Sciatic nerve (tissue), 2 donors: Measurements from ENCODE around the gene CAV1. TPM values are rescaled to one million over a fixed set of nuclear protein-coding genes. Genes with fewer than 3 reads are reported as not detected.
"Not testable (repeated sequence)": the region's sequence is repeated elsewhere in the genome, so short reads cannot be mapped to it uniquely, and the experiment has no call there.

ENCODE experiments used
- ATAC-seq: fragments of 200-7000 bp; cut with Tn5 transposase; one replicate; pipeline ENCODE4 v1.9.1; 2020; ENCODE audit warnings: mild to moderate bottlenecking, moderate library complexity
- DNase-seq: peaks from one replicate; pipeline ENCODE4 v3.0.0-alpha.2; 2020; ENCODE audit warnings: low spot score
- intact Hi-C: fragments of 100-400 bp; cut with DNase I; formaldehyde crosslinking; loops from one replicate; pipeline ENCODE4 v1.14.2; 2022
- total RNA-seq: library from RNA; stranded (reverse); fragmentation: NEBNext Ultra II Directional; extraction: Animal tissue kit (Norgen Biotek cat#: 25700); gene quantifications from one replicate; pipeline ENCODE4 v1.2.1, GENCODE V29; 2021
- donor health status: DM: no; HTN: no; CAD: no.
- donor health status: DM: no; HTN: no; CAD: no.

CAV1 gene
- total RNA-seq, 1 donor from 2014 or later = 353 TPM

- DNase-seq (no peak), ATAC-seq (no peak)
- intact Hi-C loops = no loop called here
Measured at GRCh38 chr7:116573541-116573940, 48.7 kb downstream of the CAV1 start.

- intact Hi-C loops = no loop called here
- ATAC-seq = no peak
- DNase-seq = no peak
Measured at GRCh38 chr7:116574025-116574822, 49.4 kb downstream of the CAV1 start.

- ATAC-seq (no peak), DNase-seq (no peak)
- intact Hi-C loops = no loop called here
Measured at GRCh38 chr7:116575853-116576252, 51.0 kb downstream of the CAV1 start.

GRCh38 chr7:116576350-116577319 is 51.8 kb downstream of the CAV1 start:
- DNase-seq = no peak
- intact Hi-C loops = no loop called here
- peak; percentile 50 for ATAC-seq

GRCh38 chr7:116577320-116577871 is 52.6 kb downstream of the CAV1 start:
- no peak for DNase-seq
- intact Hi-C loops = no loop called here
- no peak for ATAC-seq

GRCh38 chr7:116578526-116578925 is 53.7 kb downstream of the CAV1 start:
- DNase-seq (no peak), ATAC-seq (no peak)
- intact Hi-C loops = no loop called here

GRCh38 chr7:116579322-116579721 is 54.5 kb downstream of the CAV1 start:
- ATAC-seq = no peak
- intact Hi-C loops = no loop called here
- DNase-seq = no peak

- no peak for DNase-seq
- intact Hi-C loops = loop anchor here (10.0 kb wide), 1 partner anchor 55 kb away; the partner anchor contains the start of gene CAV1
- ATAC-seq = no peak
Measured at GRCh38 chr7:116579835-116580234, 55.0 kb downstream of the CAV1 start.

- DNase-seq (no peak), ATAC-seq (no peak)
- intact Hi-C loops = loop anchor here (10.0 kb wide), 1 partner anchor 57 kb away; the partner anchor contains the start of gene CAV1
Measured at GRCh38 chr7:116582164-116582732, 57.4 kb downstream of the CAV1 start.

- intact Hi-C loops = loop anchor here (10.0 kb wide), 1 partner anchor 58 kb away; the partner anchor contains the start of gene CAV1
- no peak for DNase-seq
- ATAC-seq = peak; percentile 75
Measured at GRCh38 chr7:116582806-116583444, 58.1 kb downstream of the CAV1 start.

GRCh38 chr7:116583653-116584052 is 58.8 kb downstream of the CAV1 start:
- intact Hi-C loops = loop anchor here (10.0 kb wide), 1 partner anchor 59 kb away; the partner anchor contains the start of gene CAV1

GRCh38 chr7:116584721-116585120 is 59.9 kb downstream of the CAV1 start:
- DNase-seq (no peak), ATAC-seq (no peak)
- intact Hi-C loops = loop anchor here (5.0 to 10.0 kb wide), 2 partner anchors 60 to 322 kb away; partner anchors contain the start of gene CAV1

More at GRCh38 chr7:116583653-116584052, 58.8 kb downstream of the CAV1 start:
- ATAC-seq (no peak), DNase-seq (no peak)

GRCh38 chr7:116585392-116585791 is 60.6 kb downstream of the CAV1 start:
- intact Hi-C loops = loop anchor here (5.0 to 10.0 kb wide), 2 partner anchors 61 to 323 kb away; partner anchors contain the start of gene CAV1
- no peak for ATAC-seq
- DNase-seq = no peak

- no peak for DNase-seq
- no peak for ATAC-seq
- intact Hi-C loops = loop anchor here (5.0 to 10.0 kb wide), 2 partner anchors 61 to 324 kb away; partner anchors contain the start of gene CAV1
Measured at GRCh38 chr7:116585967-116586366, 61.1 kb downstream of the CAV1 start.

- not testable (repeated sequence) for DNase-seq, ATAC-seq
- intact Hi-C loops = loop anchor here (5.0 to 10.0 kb wide), 2 partner anchors 62 to 325 kb away; partner anchors contain the start of gene CAV1
Measured at GRCh38 chr7:116587200-116587599, 62.4 kb downstream of the CAV1 start.

GRCh38 chr7:116588225-116588624 is 63.4 kb downstream of the CAV1 start:
- DNase-seq (no peak), ATAC-seq (peak; percentile 71)
- intact Hi-C loops = loop anchor here (5.0 to 10.0 kb wide), 2 partner anchors 63 to 326 kb away; partner anchors contain the start of gene CAV1

GRCh38 chr7:116588641-116589594 is 64.1 kb downstream of the CAV1 start:
- intact Hi-C loops = loop anchor here (5.0 to 10.0 kb wide), 2 partner anchors 64 to 327 kb away; partner anchors contain the start of gene CAV1
- ATAC-seq (peak; percentile 73), DNase-seq (no peak)
